Measurements from ENCODE around the gene TRIM47.

DNA sequence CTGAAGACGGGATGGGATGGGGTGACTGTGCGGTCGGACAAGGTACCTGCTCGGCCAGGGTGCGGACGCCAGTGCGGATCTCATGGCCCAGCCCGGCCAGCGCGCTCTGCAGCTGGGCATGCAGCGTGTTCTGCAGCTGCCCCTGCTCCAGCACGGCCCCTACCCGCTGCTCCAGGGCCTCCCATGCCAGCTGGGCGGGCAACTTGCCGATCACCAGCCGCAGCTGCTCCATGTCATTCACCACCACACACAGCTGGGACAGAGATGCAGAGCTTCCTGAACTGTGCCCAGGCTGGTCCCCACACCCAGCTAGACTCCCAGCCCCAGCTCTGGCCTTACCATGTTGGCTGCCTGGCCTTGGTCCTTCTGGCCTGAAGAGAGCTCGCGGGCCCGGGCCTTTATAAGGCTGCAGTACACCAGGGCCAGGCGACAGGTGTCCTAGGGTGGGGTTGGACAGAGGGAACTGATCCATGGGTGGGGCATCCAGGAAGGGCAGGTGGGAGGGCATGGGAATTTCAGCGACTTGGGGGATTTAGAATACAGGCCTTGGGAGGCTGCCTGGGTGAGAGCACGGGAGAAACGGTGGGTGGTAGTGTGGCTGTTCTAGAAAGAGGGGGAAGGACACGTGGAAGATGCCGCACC, 44.0 kb downstream of the TRIM47 start:
- no peak for TF ChIP-seq EGR1 (IDR thresholded peaks at IDR 0.05)
- no peak for TF ChIP-seq RAD21 (IDR thresholded peaks at IDR 0.05; ENCODE audit: low read depth)
- TF ChIP-seq EP300 (IDR thresholded peaks at IDR 0.05; ENCODE audit: borderline replicate concordance): no peak
- TF ChIP-seq TEAD4 (IDR thresholded peaks at IDR 0.05): no peak
- TF ChIP-seq YY1 (IDR thresholded peaks at IDR 0.05; ENCODE audit: low read depth): no peak
- TF ChIP-seq CEBPB (IDR thresholded peaks at IDR 0.05): no peak
- TF ChIP-seq FOXM1 (IDR thresholded peaks at IDR 0.05; ENCODE audit: borderline replicate concordance, low read depth): no peak
- no peak for TF ChIP-seq MAX (IDR thresholded peaks at IDR 0.05)
- TF ChIP-seq NFIC (IDR thresholded peaks at IDR 0.05): no peak
- no peak for TF ChIP-seq ZBTB7A (IDR thresholded peaks at IDR 0.05; ENCODE audit: low read depth)
- TF ChIP-seq REST (IDR thresholded peaks at IDR 0.05; ENCODE audit: low read depth): no peak
- TF ChIP-seq, protein P1, sequence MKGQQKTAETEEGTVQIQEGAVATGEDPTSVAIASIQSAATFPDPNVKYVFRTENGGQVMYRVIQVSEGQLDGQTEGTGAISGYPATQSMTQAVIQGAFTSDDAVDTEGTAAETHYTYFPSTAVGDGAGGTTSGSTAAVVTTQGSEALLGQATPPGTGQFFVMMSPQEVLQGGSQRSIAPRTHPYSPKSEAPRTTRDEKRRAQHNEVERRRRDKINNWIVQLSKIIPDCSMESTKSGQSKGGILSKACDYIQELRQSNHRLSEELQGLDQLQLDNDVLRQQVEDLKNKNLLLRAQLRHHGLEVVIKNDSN (IDR thresholded peaks at IDR 0.05): no peak
- no peak for TF ChIP-seq TAF1 (IDR thresholded peaks at IDR 0.05; ENCODE audit: low read depth)

Data from Ishikawa (cell line).